ENCODE data around the gene PIK3C2G.

PIK3C2G gene

GRCh38 chr12:18355429-18355828, 94.1 kb downstream of the PIK3C2G start:
- no peak for DNase-seq

- DNase-seq, result no peak
Observed at GRCh38 chr12:18358077-18358476, 96.8 kb downstream of the PIK3C2G start.

GRCh38 chr12:18358930-18359329, 97.6 kb downstream of the PIK3C2G start:
- no peak for DNase-seq

- no peak for DNase-seq
Observed at GRCh38 chr12:18361433-18361832, 100.1 kb downstream of the PIK3C2G start.

GRCh38 chr12:18363321-18363720, 102.0 kb downstream of the PIK3C2G start:
- no peak for DNase-seq

GRCh38 chr12:18368594-18368993, 107.3 kb downstream of the PIK3C2G start:
- no peak for DNase-seq

- DNase-seq, result no peak
Observed at GRCh38 chr12:18373181-18373580, 111.9 kb downstream of the PIK3C2G start.

GRCh38 chr12:18375131-18375530, 113.8 kb downstream of the PIK3C2G start:
- DNase-seq, result no peak

- DNase-seq, result no peak
Observed at GRCh38 chr12:18375583-18375982, 114.3 kb downstream of the PIK3C2G start.

- no peak for DNase-seq
Observed at GRCh38 chr12:18382236-18382885, 121.0 kb downstream of the PIK3C2G start.

GRCh38 chr12:18383203-18383602, 121.9 kb downstream of the PIK3C2G start:
- no peak for DNase-seq

GRCh38 chr12:18387706-18388105, 126.4 kb downstream of the PIK3C2G start:
- DNase-seq, result no peak

- DNase-seq, result no peak
Observed at GRCh38 chr12:18389820-18390219, 128.5 kb downstream of the PIK3C2G start.

GRCh38 chr12:18391151-18391550, 129.8 kb downstream of the PIK3C2G start:
- no peak for DNase-seq

GRCh38 chr12:18394742-18395141, 133.4 kb downstream of the PIK3C2G start:
- DNase-seq, result no peak

- no peak for DNase-seq
Observed at GRCh38 chr12:18400186-18400585, 138.9 kb downstream of the PIK3C2G start.

GRCh38 chr12:18402872-18403611, 141.7 kb downstream of the PIK3C2G start:
- no peak for DNase-seq

GRCh38 chr12:18411453-18411852, 150.1 kb downstream of the PIK3C2G start:
- DNase-seq, result no peak

GRCh38 chr12:18414671-18415070, 153.4 kb downstream of the PIK3C2G start:
- DNase-seq, result no peak

- no peak for DNase-seq
Observed at GRCh38 chr12:18415227-18415626, 153.9 kb downstream of the PIK3C2G start.

- no peak for DNase-seq
Observed at GRCh38 chr12:18416412-18416811, 155.1 kb downstream of the PIK3C2G start.

- no peak for DNase-seq
Observed at GRCh38 chr12:18419311-18419710, 158.0 kb downstream of the PIK3C2G start.

GRCh38 chr12:18421867-18422266, 160.5 kb downstream of the PIK3C2G start:
- no peak for DNase-seq

GRCh38 chr12:18422871-18423270, 161.6 kb downstream of the PIK3C2G start:
- no peak for DNase-seq

- no peak for DNase-seq
Observed at GRCh38 chr12:18424857-18425256, 163.5 kb downstream of the PIK3C2G start.
